ENCODE measurements around the gene WDR18.
A peak's percentile ranks its signal among the peaks of the same experiment; 100 is the strongest.

The WDR18 gene

GRCh38 chr19:984165-984967, at the start of gene WDR18:
TSS of gene WDR18 (plus strand) at chr19:984345. CDS start at chr19:984354, 9 bp downstream.
- Histone ChIP-seq H3K9me3 (ENCODE audit: low read length) (no peaks in the 10 kb centered on the region), H3K79me2 (ENCODE audit: insufficient read depth, low read length) (no peaks in the 10 kb centered on the region), H2AFZ (ENCODE audit: low read length) (no peak within 1 kb of the TSS), H3K4me1 (ENCODE audit: insufficient read depth, low read length, severe bottlenecking) (peaks cover 16% of the 10 kb centered on the region), H3K27me3 (ENCODE audit: insufficient read depth, low read length) (no peaks in the 10 kb centered on the region; the same call in 1 of the 2 replicates), H4K20me1 (ENCODE audit: insufficient read depth, low read length) (no peaks in the 10 kb centered on the region), H3K9ac (ENCODE audit: low read length) (peak within 1 kb of the TSS; percentile 80), H3K36me3 (ENCODE audit: insufficient read depth, low read length) (peaks cover 17% of the 10 kb centered on the region; the same call in 1 of the 2 replicates), H3F3A (ENCODE audit: insufficient read depth, low read length) (no peaks in the 10 kb centered on the region), H3K4me3 (ENCODE audit: low read depth, low read length, poor library complexity, severe bottlenecking) (peak within 1 kb of the TSS; percentile 78), H3K9me2 (ENCODE audit: low read depth, low read length) (no peaks in the 10 kb centered on the region), H3K4me2 (ENCODE audit: low read length) (peak within 1 kb of the TSS; percentile 83), H3K27ac (ENCODE audit: low read depth, low read length, poor library complexity, severe bottlenecking) (peak within 1 kb of the TSS; percentile 16)
- TF ChIP-seq EZH2 (IDR thresholded peaks at IDR 0.05; ENCODE audit: borderline replicate concordance, low read length), result no peak

GRCh38 chr19:934865-935479, 49.2 kb upstream of the WDR18 start:
- no peak overlapping the region for H3K27ac ChIP-seq (ENCODE audit: low read depth, low read length, poor library complexity, severe bottlenecking)
- no peak overlapping the region for H2AFZ ChIP-seq (ENCODE audit: low read length)
- no peaks in the 10 kb centered on the region for H3K79me2 ChIP-seq (ENCODE audit: insufficient read depth, low read length)

GRCh38 chr19:936175-936546, 48.0 kb upstream of the WDR18 start:
- 0 out of 2 replicates have a peak, but pooled peaks cover 2% of the 10 kb centered on the region for H3K9me3 ChIP-seq (ENCODE audit: low read length)
- H3K36me3 ChIP-seq (ENCODE audit: insufficient read depth, low read length), result no peaks in the 10 kb centered on the region
- no peaks in the 10 kb centered on the region for H4K20me1 ChIP-seq (ENCODE audit: insufficient read depth, low read length)
- no peak overlapping the region for H3K4me2 ChIP-seq (ENCODE audit: low read length)
- H3K4me3 ChIP-seq (ENCODE audit: low read depth, low read length, poor library complexity, severe bottlenecking), result no peak overlapping the region
- H3K9me2 ChIP-seq (ENCODE audit: low read depth, low read length), result no peaks in the 10 kb centered on the region
- peaks cover 29% of the 10 kb centered on the region; the same call in 1 of the 2 replicates for H3K27me3 ChIP-seq (ENCODE audit: insufficient read depth, low read length)
- H3K79me2 ChIP-seq (ENCODE audit: insufficient read depth, low read length), result no peaks in the 10 kb centered on the region
- no peaks in the 10 kb centered on the region for H3K4me1 ChIP-seq (ENCODE audit: insufficient read depth, low read length, severe bottlenecking)
- H3K9ac ChIP-seq (ENCODE audit: low read length), result no peak overlapping the region
- no peak overlapping the region for H3K27ac ChIP-seq (ENCODE audit: low read depth, low read length, poor library complexity, severe bottlenecking)
- H2AFZ ChIP-seq (ENCODE audit: low read length), result no peak overlapping the region
- no peaks in the 10 kb centered on the region for H3F3A ChIP-seq (ENCODE audit: insufficient read depth, low read length)
- no peak for TF ChIP-seq EZH2 (IDR thresholded peaks at IDR 0.05; ENCODE audit: borderline replicate concordance, low read length)
- TF ChIP-seq, protein P1, sequence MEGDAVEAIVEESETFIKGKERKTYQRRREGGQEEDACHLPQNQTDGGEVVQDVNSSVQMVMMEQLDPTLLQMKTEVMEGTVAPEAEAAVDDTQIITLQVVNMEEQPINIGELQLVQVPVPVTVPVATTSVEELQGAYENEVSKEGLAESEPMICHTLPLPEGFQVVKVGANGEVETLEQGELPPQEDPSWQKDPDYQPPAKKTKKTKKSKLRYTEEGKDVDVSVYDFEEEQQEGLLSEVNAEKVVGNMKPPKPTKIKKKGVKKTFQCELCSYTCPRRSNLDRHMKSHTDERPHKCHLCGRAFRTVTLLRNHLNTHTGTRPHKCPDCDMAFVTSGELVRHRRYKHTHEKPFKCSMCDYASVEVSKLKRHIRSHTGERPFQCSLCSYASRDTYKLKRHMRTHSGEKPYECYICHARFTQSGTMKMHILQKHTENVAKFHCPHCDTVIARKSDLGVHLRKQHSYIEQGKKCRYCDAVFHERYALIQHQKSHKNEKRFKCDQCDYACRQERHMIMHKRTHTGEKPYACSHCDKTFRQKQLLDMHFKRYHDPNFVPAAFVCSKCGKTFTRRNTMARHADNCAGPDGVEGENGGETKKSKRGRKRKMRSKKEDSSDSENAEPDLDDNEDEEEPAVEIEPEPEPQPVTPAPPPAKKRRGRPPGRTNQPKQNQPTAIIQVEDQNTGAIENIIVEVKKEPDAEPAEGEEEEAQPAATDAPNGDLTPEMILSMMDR (IDR thresholded peaks at IDR 0.05; ENCODE audit: low read length), result no peak

More at GRCh38 chr19:934865-935479, 49.2 kb upstream of the WDR18 start:
- H3K9ac ChIP-seq (ENCODE audit: low read length), result no peak overlapping the region
- H3K4me2 ChIP-seq (ENCODE audit: low read length), result no peak overlapping the region
- no peaks in the 10 kb centered on the region for H3K9me2 ChIP-seq (ENCODE audit: low read depth, low read length)
- TF ChIP-seq, protein P1 (IDR thresholded peaks at IDR 0.05; ENCODE audit: low read length), result no peak
- no peak for TF ChIP-seq EZH2 (IDR thresholded peaks at IDR 0.05; ENCODE audit: borderline replicate concordance, low read length)
- no peaks in the 10 kb centered on the region for H3K4me1 ChIP-seq (ENCODE audit: insufficient read depth, low read length, severe bottlenecking)
- H3K36me3 ChIP-seq (ENCODE audit: insufficient read depth, low read length), result no peaks in the 10 kb centered on the region
- no peaks in the 10 kb centered on the region for H3F3A ChIP-seq (ENCODE audit: insufficient read depth, low read length)
- no peaks in the 10 kb centered on the region for H4K20me1 ChIP-seq (ENCODE audit: insufficient read depth, low read length)
- H3K9me3 ChIP-seq (ENCODE audit: low read length), result 0 out of 2 replicates have a peak, but pooled peaks cover 2% of the 10 kb centered on the region
- no peak overlapping the region for H3K4me3 ChIP-seq (ENCODE audit: low read depth, low read length, poor library complexity, severe bottlenecking)
- peaks cover 25% of the 10 kb centered on the region; the same call in 1 of the 2 replicates for H3K27me3 ChIP-seq (ENCODE audit: insufficient read depth, low read length)

Measured in OCI-LY1 (cell line).